Measurements from ENCODE around the gene VPS18.

VPS18 gene

GRCh38 chr15:40877694-40878093 lies 16.6 kb upstream of the VPS18 start:
- no peak overlapping the region for H3K4me3 ChIP-seq (ENCODE audit: control insufficient read depth, low read depth, low read length)
- DNase-seq (ENCODE audit: low read depth): no peak
- TF ChIP-seq CTCF (IDR thresholded peaks at IDR 0.05; ENCODE audit: control insufficient read depth, insufficient read depth, low read depth, low read length, missing control alignments): no peak

- TF ChIP-seq CTCF (IDR thresholded peaks at IDR 0.05; ENCODE audit: control insufficient read depth, insufficient read depth, low read depth, low read length, missing control alignments): no peak
- no peak for DNase-seq (ENCODE audit: low read depth)
- H3K4me3 ChIP-seq (ENCODE audit: control insufficient read depth, low read depth, low read length): no peak overlapping the region
Observed at GRCh38 chr15:40878785-40879184, 15.5 kb upstream of the VPS18 start.

GRCh38 chr15:40879609-40880008 lies 14.6 kb upstream of the VPS18 start:
- TF ChIP-seq CTCF (IDR thresholded peaks at IDR 0.05; ENCODE audit: control insufficient read depth, insufficient read depth, low read depth, low read length, missing control alignments): no peak
- DNase-seq (ENCODE audit: low read depth): no peak
- H3K4me3 ChIP-seq (ENCODE audit: control insufficient read depth, low read depth, low read length): no peak overlapping the region

GRCh38 chr15:40881351-40881750 lies 12.9 kb upstream of the VPS18 start:
- H3K4me3 ChIP-seq (ENCODE audit: control insufficient read depth, low read depth, low read length): no peak overlapping the region
- DNase-seq (ENCODE audit: low read depth): no peak
- TF ChIP-seq CTCF (IDR thresholded peaks at IDR 0.05; ENCODE audit: control insufficient read depth, insufficient read depth, low read depth, low read length, missing control alignments): no peak

- H3K4me3 ChIP-seq (ENCODE audit: control insufficient read depth, low read depth, low read length): no peak overlapping the region
Observed at GRCh38 chr15:40886586-40886985, 7.7 kb upstream of the VPS18 start.

GRCh38 chr15:40889112-40889511 lies 5.1 kb upstream of the VPS18 start:
- H3K4me3 ChIP-seq (ENCODE audit: control insufficient read depth, low read depth, low read length): no peak overlapping the region
- no peak for TF ChIP-seq CTCF (IDR thresholded peaks at IDR 0.05; ENCODE audit: control insufficient read depth, insufficient read depth, low read depth, low read length, missing control alignments)
- no peak for DNase-seq (ENCODE audit: low read depth)

More at GRCh38 chr15:40886586-40886985, 7.7 kb upstream of the VPS18 start:
- no peak for TF ChIP-seq CTCF (IDR thresholded peaks at IDR 0.05; ENCODE audit: control insufficient read depth, insufficient read depth, low read depth, low read length, missing control alignments)
- DNase-seq (ENCODE audit: low read depth): no peak

GRCh38 chr15:40891138-40891537 lies 3.1 kb upstream of the VPS18 start:
- no peak for TF ChIP-seq CTCF (IDR thresholded peaks at IDR 0.05; ENCODE audit: control insufficient read depth, insufficient read depth, low read depth, low read length, missing control alignments)
- H3K4me3 ChIP-seq (ENCODE audit: control insufficient read depth, low read depth, low read length): no peak overlapping the region
- no peak for DNase-seq (ENCODE audit: low read depth)

All from AG09309 (cell line).